ENCODE results near the gene PAX6.

PAX6 gene

GRCh38 chr11:31822927-31823643 is 12.0 kb upstream of the PAX6 start:
- in situ Hi-C loops (cut with HindIII; ENCODE audit: low sequenced_read_pairs): no loop called here

- in situ Hi-C loops (cut with HindIII; ENCODE audit: low sequenced_read_pairs): no loop called here
Observed at GRCh38 chr11:31822175-31822926, 11.2 kb upstream of the PAX6 start.

GRCh38 chr11:31821766-31822165 is 10.6 kb upstream of the PAX6 start:
- in situ Hi-C loops (cut with HindIII; ENCODE audit: low sequenced_read_pairs): no loop called here

GRCh38 chr11:31821235-31821764 is 10.2 kb upstream of the PAX6 start:
- in situ Hi-C loops (cut with HindIII; ENCODE audit: low sequenced_read_pairs): no loop called here

GRCh38 chr11:31820438-31820818 is 9.3 kb upstream of the PAX6 start:
- in situ Hi-C loops (cut with HindIII; ENCODE audit: low sequenced_read_pairs): no loop called here

- in situ Hi-C loops (cut with HindIII; ENCODE audit: low sequenced_read_pairs): no loop called here
Observed at GRCh38 chr11:31819621-31820437, 8.7 kb upstream of the PAX6 start.

GRCh38 chr11:31818874-31819331 is 7.8 kb upstream of the PAX6 start:
- in situ Hi-C loops (cut with HindIII; ENCODE audit: low sequenced_read_pairs): no loop called here

- in situ Hi-C loops (cut with HindIII; ENCODE audit: low sequenced_read_pairs): no loop called here
Observed at GRCh38 chr11:31818425-31818755, 7.3 kb upstream of the PAX6 start.

GRCh38 chr11:31817621-31818424 is 6.7 kb upstream of the PAX6 start:
- in situ Hi-C loops (cut with HindIII; ENCODE audit: low sequenced_read_pairs): no loop called here

- in situ Hi-C loops (cut with HindIII; ENCODE audit: low sequenced_read_pairs): no loop called here
Observed at GRCh38 chr11:31817054-31817620, 6.0 kb upstream of the PAX6 start.

GRCh38 chr11:31816468-31817053 is 5.4 kb upstream of the PAX6 start:
- in situ Hi-C loops (cut with HindIII; ENCODE audit: low sequenced_read_pairs): no loop called here

GRCh38 chr11:31815711-31816467 is 4.8 kb upstream of the PAX6 start:
- in situ Hi-C loops (cut with HindIII; ENCODE audit: low sequenced_read_pairs): no loop called here

GRCh38 chr11:31814176-31814868 is 3.2 kb upstream of the PAX6 start:
- in situ Hi-C loops (cut with HindIII; ENCODE audit: low sequenced_read_pairs): no loop called here

GRCh38 chr11:31813391-31814175 is 2.5 kb upstream of the PAX6 start:
- in situ Hi-C loops (cut with HindIII; ENCODE audit: low sequenced_read_pairs): no loop called here

GRCh38 chr11:31812383-31813381 is 1.6 kb upstream of the PAX6 start:
- in situ Hi-C loops (cut with HindIII; ENCODE audit: low sequenced_read_pairs): no loop called here

Measured in DLD1 (cell line).